Skin epidermis (tissue), 12 donors: ENCODE measurements around the gene TMEM184A.

Experiments
- H3K27ac ChIP-seq, 21 experiments: fragments of 200-600 bp; sonication (generic) in 11 of 21; one replicate each; pipeline ENCODE4 v1.5.0; 2020; ENCODE audit warnings: mild to moderate bottlenecking in 3 of 21, inconsistent platforms in 2 of 21, moderate library complexity in 2 of 21
- H3K4me3 ChIP-seq, 7 experiments: fragments of 200-600 bp; sonication (generic) in 2 of 7; one replicate each; pipeline ENCODE4 v1.5.0; 2020; ENCODE audit warnings: inconsistent platforms in 2 of 7, mild to moderate bottlenecking in 2 of 7, moderate library complexity in 1 of 7

TMEM184A gene

DNA sequence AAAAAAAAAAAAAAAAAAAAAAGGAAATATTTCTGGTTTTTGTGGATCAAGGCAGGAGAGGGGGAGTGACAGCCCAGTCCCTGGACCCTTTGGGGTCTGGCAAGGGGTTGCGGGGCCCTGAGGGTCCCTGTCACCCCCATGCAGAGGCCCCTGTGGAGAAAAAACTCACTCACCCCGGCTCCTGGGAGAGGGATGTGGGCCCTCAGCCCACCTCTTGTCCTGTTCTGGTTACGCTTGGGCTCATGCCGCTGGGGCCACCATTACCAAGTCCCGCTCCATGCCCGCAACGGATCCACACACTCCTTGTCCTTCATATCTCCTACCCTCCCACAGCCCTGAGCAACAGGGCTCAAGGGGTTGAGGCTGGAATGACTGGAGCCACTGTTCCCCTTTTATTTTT lies 1.0 kb upstream of the TMEM184A start:
- Histone ChIP-seq H3K4me3 (no peak overlapping the region), H3K27ac (peak overlapping the region in 2 of 21 experiments; percentile 5 to 24)

DNA sequence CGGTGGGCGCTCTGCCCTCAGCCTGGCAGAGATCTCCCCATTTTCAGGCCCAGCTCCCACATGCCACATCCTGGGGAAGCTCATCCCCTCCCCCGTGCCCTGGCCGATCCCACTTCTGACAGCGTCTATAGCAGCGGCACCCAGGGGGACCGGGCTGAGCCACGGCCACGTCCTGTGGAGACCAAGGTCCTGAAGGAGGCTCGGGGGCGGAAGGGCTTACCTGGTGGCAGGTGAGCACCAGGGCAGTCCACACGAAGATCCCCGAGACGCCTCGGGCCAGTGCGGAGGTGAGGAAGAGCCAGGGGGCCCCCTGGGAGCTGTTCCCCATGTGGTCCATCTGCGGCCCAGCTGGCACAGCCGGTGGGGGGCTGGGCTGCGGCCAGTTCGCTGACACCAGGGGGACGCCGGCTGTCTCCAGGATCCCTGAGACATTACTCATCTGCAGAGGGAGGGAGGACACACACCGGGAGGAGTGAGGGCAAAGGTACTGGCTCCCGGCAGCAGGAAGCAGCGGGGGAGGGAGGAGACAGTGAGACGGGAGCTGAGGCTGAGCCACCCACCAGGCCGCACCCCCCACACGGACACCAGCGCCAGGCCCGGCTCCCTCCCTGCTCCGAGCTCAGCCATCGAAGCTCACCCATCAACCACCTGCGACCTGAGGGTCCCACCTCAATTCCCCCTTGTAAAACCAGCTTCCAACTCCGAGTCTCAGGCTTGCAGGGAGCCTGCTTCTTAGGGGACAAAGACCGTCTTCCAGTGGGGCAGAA lies 776 bp downstream of the TMEM184A start:
- peak overlapping the region in 17 of 21 experiments; percentile 5 to 83 (median 61) for H3K27ac ChIP-seq
- H3K4me3 ChIP-seq = peak overlapping the region in 2 of 7 experiments; percentile 2 to 22

DNA sequence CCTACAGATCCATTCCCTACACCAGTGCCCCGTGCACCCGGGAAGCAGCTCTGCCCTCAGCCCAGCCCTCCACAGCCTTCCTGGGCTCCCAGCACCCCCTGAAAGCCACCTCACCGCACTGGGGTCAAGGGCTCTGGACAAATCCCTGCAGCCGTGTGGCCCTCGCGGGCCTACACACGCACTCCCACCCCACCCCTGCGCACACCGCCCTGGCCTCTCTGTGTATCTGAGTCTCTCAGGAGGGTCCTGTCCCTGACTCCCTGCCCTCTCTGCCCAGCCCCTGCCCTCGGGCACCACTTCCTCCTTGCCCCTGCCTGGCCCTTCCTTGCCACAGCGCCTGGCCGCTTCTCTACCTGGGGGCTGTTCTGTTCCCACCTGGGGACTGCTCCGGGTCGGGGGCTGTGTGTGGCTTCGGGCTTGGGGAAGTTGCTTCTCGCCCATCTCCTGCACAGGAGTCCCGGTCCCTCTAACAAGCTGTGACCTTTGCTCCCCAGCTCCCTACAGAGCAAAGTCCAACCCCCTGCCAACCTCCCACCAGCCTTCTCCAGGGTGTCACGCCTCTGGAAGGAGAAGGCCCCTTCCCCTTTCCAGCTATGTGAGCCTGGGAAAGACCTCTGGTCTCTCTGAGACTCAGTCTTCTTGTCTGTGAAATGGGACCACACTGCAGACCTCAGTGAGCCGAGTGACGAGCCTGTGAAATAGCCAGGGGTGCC lies 1.5 kb downstream of the TMEM184A start:
- peak overlapping the region in 5 of 21 experiments; percentile 39 to 83 (median 61) for H3K27ac ChIP-seq
- peak overlapping the region in 1 of 7 experiments; percentile 22 for H3K4me3 ChIP-seq

DNA sequence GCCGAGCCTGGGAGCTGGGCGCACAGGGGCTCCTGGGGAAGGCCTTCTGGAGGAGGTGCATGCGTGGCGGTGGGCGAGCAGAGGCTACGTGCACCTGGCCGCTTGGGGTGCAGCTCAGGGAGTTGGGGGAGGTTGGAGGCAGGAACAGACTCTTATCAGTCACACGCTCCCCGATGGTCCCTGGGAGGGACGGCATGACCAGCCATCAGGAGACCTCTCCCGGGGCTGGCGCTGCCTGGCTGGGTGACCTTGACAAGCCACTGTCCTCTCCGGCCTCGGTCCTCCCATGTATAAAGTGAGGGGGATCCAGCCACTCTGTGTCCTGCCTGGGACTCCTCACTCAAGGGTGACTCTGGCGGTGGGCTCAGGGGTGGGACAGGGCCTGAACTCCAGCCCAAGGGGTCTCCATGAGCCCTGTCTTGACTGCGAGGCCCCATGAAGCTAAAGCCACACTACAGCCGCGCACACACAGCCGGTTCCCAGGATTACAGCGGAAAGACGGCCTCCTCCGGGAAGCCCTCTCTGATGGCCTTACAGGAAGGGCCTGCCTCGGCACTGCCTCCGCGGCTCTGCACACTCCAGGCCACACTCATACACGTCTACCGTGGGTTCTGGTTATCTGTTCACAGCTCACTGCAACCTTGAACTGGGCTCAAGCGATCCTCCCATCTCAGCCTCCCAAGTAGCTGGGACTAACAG lies 2.3 kb downstream of the TMEM184A start:
- H3K4me3 ChIP-seq = no peak overlapping the region
- H3K27ac ChIP-seq = no peak overlapping the region

DNA sequence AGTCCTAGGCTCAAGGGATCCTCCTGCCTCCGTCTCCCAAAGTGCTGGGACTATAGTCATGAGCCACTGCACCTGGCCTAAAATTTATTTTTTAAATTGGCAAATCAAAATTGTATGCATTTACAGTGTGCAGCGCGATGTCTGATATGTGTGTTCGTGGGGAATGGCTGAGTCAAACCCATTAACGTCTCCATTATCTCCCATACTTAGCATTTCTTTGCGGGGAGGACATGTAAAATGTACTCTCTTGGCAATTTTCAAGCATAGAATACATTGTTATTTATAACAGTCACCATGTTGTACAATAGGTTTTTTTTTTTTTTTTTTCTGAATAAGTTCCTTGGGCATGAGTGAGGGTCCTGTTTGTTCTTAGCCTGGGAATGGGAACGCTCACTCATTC lies 3.8 kb downstream of the TMEM184A start:
- Histone ChIP-seq H3K4me3 (no peak overlapping the region), H3K27ac (no peak overlapping the region)

DNA sequence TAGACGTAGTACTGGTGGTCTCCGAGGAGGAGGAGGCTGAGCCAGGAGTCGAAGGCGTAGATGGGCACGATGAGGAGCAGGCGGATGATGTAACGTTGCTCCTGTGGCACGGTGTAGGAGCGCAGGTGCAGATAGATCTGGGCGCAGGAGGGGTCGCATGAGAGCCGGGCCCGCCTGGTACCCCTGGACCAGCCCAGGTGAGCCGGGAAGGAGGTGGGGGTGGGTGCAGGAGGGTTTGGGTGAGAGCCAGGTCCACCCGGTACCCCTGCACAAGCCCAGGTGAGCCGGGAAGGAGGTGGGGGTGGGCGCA lies 5.2 kb downstream of the TMEM184A start:
- no peak overlapping the region for H3K27ac ChIP-seq
- H3K4me3 ChIP-seq = no peak overlapping the region

DNA sequence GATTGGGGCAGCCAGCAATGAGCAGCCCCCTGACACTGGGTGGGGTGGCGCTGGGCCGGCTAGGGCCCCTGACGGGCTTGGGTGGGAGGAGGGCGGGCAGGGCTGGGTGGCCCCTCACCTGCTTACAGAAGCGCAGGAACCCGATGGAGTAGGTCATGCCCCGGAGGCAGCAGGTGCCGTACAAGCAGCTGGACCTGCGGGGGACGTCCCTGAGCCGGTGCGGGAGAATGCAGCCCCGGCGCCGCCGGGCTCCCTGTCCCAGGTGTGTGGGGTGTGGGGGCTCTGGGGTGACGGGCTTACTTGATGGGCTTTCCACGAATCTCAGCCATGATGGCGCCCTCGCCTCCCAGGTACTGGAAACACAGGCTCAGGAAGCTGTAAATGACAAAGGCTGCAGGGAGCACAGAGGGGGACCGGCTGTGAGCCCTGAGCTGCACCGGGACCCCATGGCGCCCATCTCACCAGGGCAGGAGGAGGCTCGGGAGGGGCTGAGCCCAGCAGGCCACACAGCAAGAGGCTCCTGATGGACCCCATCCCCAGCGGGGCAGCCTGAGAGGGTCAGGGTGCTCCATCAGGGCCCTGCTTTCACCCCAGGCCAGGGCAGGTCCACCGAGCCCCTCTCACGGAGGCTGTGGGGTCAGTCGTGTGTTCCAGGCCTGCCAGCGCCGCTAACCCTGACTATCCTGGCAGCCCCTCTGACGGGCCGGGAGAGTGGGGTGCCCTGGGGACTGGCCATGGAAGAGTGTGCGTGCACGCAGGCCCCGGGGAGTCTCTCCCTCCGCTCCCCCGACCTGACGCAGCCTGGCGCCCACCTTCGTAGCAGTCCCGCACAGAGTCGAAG lies 5.8 kb downstream of the TMEM184A start:
- no peak overlapping the region for H3K27ac ChIP-seq
- no peak overlapping the region for H3K4me3 ChIP-seq

DNA sequence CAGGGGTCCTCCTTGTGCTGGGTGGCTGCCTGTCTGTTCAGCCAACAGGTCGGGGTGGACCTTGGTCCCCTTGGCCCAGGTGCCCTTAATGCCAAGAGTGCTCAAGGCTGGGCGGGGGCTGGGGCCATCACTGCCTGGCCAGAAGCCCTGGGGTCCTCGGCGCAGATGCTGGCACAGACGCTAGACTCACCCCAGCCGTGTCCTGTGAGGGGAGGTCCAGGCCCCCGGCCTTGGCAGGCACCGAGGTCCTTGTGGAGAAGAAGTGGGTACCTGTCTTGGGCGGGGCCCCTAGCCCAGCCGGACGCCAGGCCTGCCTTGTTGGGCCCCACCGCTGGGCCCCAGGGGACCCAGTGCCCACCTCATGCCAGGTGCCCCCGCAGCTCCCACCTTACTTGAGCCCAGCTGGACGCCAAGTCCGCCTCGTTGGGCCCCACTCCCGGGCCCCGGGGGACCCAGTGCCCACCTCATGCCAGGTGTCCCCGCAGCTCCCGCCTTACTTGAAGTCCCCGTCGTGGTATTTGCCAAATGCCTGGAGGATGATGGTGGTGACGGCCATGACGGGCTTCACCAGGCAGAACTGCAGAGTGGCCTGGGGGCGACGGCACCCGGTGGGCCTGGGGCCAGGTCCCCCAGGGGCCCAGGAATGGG lies 6.5 kb downstream of the TMEM184A start:
- H3K4me3 ChIP-seq = no peak overlapping the region
- H3K27ac ChIP-seq = no peak overlapping the region

DNA sequence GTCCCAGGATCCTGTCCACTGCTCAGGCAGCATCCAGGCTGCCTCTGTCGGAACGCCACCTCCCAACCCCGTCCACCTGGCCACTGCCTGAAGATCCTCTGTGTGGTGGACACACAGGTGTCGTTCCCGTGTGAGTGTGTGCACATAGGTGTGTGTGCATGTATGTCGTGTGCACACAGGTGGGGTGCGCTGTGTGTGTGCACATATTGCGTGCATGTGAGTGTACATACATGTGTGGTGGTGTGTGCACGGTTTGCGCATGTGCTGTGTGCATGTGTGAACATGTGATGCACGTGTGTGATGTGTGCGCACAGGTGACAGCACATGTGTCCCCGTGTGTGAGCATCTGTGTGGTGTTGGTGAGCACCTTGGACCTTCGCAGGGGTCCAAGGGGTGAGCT lies 7.1 kb downstream of the TMEM184A start:
- Histone ChIP-seq H3K27ac (no peak overlapping the region), H3K4me3 (no peak overlapping the region)

DNA sequence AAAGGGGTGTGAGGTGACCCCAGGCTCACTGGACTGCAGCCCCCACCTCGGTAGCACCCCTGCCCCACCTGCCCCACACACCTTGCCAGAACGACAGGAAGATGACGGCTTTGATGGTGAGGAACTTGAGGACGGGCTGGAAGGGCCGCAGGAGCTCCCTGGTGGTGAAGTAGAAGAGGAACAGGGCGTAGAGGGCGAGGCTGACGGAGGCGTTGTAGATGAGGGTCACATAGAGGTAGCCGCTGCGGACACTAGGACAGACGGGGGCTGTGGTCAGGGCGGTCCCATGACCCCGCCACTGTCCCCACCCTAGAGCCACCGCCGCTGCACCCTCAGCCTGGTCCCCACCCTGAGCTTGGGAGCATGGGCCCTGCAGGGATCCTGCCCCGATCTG lies 7.6 kb downstream of the TMEM184A start:
- Histone ChIP-seq H3K4me3 (no peak overlapping the region), H3K27ac (no peak overlapping the region)

DNA sequence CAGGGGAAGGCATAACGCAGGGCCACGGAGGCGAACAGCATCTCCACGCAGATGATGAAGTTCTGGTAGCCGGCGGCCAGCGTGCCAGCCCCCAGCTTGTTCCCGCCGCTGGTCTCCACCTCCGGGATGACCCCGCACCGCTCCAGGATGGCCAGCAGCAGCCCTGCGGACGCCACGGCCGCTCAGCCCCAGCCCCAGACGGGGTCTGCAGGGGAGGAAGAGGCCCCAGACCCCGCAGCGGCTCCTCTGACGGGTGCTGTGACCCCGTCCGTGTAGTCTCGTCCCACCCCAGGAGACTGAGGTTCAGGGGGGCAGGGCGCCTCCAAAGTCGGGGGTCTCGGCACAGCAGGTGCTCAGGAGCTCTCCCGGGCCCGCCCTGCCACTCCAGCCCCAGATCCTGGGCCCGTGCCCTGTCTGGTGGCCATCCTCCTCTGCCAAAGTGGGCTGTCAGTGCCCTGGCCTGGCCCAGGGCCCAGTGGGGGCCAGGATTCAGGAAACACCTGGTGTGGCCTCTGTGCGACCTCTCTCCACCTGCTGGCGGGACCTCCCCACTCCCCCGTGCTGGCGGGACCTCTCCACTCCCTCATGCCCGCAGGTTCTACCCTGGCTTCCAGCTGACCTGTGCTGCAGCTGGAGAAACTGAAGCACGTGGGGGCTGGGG lies 8.1 kb downstream of the TMEM184A start:
- Histone ChIP-seq H3K4me3 (no peak overlapping the region), H3K27ac (no peak overlapping the region)

DNA sequence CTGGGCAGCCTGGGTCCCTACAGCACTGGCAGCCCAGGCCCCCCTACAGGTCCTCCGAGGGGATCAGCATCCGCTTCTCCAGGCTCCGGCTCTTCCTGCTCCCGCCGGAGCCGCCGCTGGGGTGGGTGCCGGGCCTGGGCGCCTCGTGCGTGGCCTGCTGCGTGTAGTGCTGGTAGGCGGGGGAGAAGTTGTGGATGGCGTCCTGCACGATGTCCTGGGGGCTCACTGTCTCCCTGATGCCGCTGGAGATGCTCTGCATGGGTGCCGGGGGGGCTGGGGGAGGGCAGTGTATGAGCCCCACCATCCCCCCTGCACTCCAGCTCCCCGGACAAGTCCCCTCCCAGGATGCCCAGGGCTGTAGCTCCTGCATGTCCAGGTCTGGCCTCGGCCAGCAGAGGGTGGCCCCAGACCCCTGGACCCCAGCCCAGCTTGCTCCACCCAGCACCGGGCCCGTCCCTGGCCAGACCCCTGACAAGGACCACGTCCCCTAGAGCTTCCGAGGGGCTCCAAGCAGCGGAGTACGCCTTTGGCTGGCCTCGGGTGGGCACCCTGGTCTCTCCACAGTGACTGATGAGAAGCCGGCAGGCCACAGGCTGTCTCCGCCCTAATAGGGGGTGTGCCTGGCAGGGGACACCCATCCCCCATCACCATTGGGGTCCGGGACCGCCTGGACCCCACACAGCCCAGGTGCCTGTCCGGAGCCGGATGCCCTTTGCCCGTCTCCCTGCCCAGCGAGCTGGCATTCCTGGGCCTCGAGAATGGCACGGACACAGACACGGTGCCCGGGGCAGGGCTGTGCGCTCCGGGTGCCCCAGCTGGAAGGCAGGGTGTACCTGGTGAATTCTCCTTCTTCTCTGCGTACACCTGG lies 8.9 kb downstream of the TMEM184A start:
- Histone ChIP-seq H3K4me3 (no peak overlapping the region), H3K27ac (no peak overlapping the region)

DNA sequence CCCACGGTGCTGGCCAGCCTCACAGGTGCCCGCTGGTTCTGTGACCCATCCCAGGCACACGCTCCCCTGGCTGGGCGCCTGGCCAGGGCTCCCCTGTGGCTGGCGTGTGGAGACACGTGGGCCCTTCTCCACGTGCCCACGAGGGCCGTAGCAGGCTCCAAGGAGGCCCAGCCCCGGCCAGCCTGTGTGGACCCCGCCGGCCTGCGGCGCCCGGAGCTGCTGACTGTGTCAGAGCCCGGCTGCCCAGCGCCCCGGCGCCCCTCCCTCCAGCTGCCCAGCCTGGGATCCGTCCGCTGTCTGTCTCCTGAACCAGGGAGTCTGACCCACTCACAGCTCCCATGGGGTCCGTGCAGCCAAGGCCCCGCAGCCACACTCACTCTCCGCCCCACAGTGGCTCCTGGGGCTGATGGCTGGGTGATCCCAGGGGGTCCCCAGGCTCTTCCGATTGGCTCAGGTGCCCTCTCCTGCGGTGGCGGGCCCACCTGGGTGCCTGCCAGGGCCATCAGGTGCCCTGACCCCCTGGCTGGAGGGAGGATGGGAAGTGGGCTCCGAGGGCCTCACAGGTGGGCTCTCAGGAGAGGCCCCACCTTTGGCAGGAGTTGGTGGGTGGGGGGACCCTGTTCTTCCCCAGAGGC lies 9.6 kb downstream of the TMEM184A start:
- H3K27ac ChIP-seq = peak overlapping the region in 1 of 21 experiments; percentile 36
- no peak overlapping the region for H3K4me3 ChIP-seq

DNA sequence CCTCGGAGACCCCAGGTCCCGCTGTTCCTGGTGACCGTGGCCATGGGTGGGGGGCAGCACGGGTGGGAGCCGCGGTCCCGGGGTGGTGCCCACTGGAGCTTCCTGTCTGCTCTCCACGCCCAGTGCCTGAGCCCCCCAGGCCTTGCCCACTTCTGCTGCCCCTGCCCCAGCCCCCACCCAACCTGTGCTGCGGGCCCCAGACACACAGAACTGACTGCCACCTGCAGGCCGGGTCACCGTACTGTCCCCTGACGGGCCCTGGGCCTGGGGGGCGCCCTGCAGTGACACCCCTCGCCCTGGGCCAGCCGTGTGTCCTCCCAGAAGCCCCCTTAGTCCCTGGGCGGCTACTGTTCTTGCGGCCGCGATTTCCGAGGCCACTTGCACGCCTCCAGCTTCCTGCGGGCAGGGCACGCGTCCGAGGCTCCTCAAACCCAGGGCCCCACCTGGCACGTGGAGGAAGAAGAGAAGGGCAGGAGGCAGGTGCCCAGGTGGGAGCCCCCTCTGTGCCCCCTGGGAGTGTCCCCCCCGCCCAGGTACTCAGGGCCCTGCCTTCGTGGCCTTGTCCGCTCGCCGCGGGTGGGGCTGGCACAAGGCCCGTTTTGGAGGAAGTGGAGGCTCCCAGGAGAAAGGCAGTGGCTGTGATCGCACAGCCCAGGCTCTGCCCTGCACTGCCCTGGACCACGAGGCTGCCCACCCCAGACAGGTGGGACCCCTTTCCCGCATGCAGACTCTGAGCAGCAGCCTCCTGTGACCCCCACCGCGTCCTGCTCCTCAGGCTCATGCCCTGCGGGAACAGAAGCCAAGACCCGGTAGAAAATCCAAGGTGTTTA lies 10.4 kb downstream of the TMEM184A start:
- no peak overlapping the region for H3K27ac ChIP-seq
- H3K4me3 ChIP-seq = no peak overlapping the region

DNA sequence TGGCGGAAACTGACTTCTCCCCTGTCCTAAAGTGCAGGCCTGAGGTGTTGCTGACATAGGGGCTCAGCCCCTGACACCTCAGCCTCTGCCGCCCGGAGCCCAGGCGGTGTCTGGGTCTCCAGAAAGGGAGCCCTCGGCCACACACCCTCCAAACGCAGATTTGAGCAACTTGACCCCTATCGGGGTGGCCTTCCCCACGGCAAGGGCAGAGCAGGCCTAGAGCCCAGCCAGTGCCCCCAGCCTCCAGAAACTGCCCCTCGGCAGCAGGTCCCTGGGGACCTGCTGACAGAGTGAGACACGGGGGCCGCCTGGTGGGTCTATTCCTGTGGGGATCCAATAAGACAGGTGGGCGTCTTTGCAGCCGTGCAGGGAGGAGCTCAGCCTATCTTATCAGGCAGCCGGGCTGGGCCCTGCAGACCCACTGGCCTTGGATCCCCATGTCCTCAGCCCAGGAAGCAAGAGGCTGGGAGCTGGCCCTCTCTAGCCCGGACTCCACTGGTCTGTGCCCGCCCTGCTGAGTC lies 11.0 kb downstream of the TMEM184A start:
- H3K27ac ChIP-seq = peak overlapping the region in 6 of 21 experiments; percentile 36 to 67 (median 50)

DNA sequence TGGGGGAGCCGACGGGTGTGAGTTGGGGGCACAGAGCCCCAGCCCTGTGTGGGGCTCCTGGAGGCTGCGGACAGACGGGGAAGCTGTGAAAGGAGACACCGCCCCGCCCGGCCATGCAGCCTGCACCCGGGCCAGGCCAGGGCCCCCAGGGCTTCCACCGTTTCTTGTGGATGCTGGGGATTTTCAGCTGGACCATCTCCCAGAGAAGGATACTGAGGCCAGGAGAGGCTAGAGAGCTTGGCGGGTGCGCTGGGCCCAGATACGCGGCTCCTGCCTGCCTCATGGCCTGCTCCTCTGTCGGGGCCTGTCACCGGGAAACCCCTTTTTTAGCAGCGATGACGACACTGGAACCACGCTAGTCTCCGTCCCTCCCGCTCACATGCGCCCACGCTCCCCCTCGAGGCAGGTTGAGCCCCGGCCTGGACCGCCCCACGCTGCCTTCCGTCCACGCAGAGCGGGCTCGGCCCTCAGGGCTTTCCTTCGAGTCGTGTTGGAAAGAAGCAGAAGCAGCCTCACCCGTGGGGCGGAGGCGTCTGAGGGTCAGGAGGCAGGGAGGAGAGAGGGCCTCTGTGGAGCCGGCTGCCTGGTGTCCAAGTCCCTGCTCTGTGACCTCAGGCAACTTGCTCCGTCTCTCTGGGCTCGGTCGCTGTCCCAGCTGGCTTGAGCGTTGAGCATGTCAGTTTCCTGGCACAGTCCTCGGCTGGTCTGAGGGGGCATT lies 11.7 kb downstream of the TMEM184A start:
- Histone ChIP-seq H3K4me3 (no peak overlapping the region), H3K27ac (peak overlapping the region in 9 of 21 experiments; percentile 27 to 67 (median 49))

More for the DNA sequence above, 11.0 kb downstream of the TMEM184A start:
- no peak overlapping the region for H3K4me3 ChIP-seq
